ENCODE measurements around the gene KCNJ1. TPM values are rescaled to one million over a fixed set of nuclear protein-coding genes. Genes with fewer than 3 reads are reported as not detected.

The KCNJ1 gene
- total RNA-seq, 3 donors from 2014 or later (not counting 1 experiment from before 2014, with no cell fraction given), result not detected

DNA sequence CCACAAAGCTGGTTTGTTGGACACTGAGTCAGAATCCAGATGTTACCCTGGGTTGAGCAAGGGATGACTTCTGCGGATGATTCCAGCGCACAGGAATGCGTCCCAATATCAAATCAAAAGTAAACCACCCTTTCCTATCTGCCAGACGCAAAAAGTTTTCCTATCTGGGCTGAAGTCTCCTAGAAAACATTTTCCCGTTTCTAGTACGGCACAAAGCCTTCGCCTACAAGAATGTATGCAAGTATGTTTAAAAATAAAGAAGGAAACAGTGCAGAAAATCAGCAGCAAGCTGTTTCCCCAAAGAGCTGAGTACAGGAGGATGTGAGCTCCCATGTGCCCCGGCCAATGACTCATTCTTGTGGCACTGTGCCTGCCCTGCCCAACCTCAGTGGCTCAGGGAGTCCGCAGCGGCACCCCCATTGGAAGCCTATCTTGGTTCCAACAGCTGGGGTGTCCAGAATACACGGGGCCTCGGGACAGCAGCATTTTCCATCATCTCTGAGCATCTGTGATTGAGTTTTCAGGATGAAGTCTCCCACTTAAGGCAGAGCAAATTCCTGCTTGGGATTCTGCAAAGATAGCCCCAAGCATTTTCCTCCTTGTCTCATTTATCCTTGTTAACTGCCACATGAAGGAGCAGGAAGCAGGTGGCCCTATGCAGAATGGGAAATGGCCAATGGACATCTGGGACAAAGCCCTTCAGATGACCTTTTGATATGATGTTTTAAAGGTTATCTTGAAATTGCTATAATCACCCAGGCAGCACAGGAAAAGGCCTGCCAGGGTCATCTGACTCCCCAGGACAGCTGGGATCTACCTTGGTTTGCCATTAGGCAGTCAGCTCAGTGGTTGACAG, 41.5 kb upstream of the KCNJ1 start:
- peaks cover 50 to 70% of the 10 kb centered on the region in 2 donors for H3K27me3 Mint-ChIP-seq (ENCODE audit: low read depth in 2 of 2)
- H3K4me1 Mint-ChIP-seq, result peaks cover 8 to 24% of the 10 kb centered on the region in 2 donors
- no peak overlapping the region for H3K4me3 Mint-ChIP-seq
- H3K9me3 Mint-ChIP-seq, result no peaks in the 10 kb centered on the region
- Histone ChIP-seq H3K4me1 (ENCODE audit: control insufficient read depth, insufficient read depth, low read length) (peaks cover 31% of the 10 kb centered on the region), H3K36me3 (ENCODE audit: control insufficient read depth, insufficient read depth, low read length) (no peaks in the 10 kb centered on the region), H3K9me3 (ENCODE audit: control insufficient read depth, insufficient read depth, low read length) (no peaks in the 10 kb centered on the region), H3K27me3 (ENCODE audit: control insufficient read depth, insufficient read depth, low read length) (peaks cover 31% of the 10 kb centered on the region), H3K27ac (ENCODE audit: low read length) (no peak overlapping the region), H3K4me3 (ENCODE audit: low read length) (no peak overlapping the region)
- 10% methylated on average over 12 of the region's 12 CpGs for WGBS (ENCODE audit: insufficient coverage)
- no peak for DNase-seq
- no peaks in the 10 kb centered on the region for H3K36me3 Mint-ChIP-seq
- peak in 2 of 3 donors; percentile 37 to 48 for ATAC-seq
- TF ChIP-seq, protein P1, sequence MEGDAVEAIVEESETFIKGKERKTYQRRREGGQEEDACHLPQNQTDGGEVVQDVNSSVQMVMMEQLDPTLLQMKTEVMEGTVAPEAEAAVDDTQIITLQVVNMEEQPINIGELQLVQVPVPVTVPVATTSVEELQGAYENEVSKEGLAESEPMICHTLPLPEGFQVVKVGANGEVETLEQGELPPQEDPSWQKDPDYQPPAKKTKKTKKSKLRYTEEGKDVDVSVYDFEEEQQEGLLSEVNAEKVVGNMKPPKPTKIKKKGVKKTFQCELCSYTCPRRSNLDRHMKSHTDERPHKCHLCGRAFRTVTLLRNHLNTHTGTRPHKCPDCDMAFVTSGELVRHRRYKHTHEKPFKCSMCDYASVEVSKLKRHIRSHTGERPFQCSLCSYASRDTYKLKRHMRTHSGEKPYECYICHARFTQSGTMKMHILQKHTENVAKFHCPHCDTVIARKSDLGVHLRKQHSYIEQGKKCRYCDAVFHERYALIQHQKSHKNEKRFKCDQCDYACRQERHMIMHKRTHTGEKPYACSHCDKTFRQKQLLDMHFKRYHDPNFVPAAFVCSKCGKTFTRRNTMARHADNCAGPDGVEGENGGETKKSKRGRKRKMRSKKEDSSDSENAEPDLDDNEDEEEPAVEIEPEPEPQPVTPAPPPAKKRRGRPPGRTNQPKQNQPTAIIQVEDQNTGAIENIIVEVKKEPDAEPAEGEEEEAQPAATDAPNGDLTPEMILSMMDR (IDR thresholded peaks at IDR 0.05), result no peak
- intact Hi-C loops (cut with micrococcal nuclease), result no loop called here
- H3K27ac Mint-ChIP-seq, result no peak overlapping the region

DNA sequence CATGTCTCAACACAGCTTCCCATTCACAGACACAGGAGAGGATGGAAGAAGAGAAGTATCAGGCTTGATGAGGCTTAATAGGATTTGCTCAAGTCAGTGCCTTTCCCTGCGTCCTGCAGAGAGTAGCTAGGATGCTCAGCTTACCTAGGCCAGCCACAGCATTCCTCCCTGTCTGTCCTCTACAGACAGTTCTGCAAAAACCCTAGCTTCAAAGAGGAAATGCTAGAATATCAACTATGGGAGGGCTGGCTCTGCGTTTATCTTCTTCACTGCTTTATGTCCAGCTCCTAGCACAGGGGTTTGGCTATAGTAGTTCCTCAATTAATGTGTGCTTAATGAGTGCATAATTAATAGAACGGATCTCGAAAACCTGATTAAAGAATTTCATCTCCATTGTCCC, 40.5 kb upstream of the KCNJ1 start:
- Mint-ChIP-seq H3K27me3 (ENCODE audit: low read depth in 2 of 2) (peaks cover 47 to 68% of the 10 kb centered on the region in 2 donors), H3K4me3 (no peak overlapping the region), H3K9me3 (no peaks in the 10 kb centered on the region), H3K27ac (no peak overlapping the region), H3K36me3 (no peaks in the 10 kb centered on the region), H3K4me1 (peaks cover 8 to 27% of the 10 kb centered on the region in 2 donors)
- Histone ChIP-seq H3K27me3 (ENCODE audit: control insufficient read depth, insufficient read depth, low read length) (peaks cover 31% of the 10 kb centered on the region), H3K27ac (ENCODE audit: low read length) (no peak overlapping the region), H3K9me3 (ENCODE audit: control insufficient read depth, insufficient read depth, low read length) (no peaks in the 10 kb centered on the region), H3K36me3 (ENCODE audit: control insufficient read depth, insufficient read depth, low read length) (no peaks in the 10 kb centered on the region), H3K4me3 (ENCODE audit: low read length) (no peak overlapping the region), H3K4me1 (ENCODE audit: control insufficient read depth, insufficient read depth, low read length) (peaks cover 31% of the 10 kb centered on the region)
- 88% methylated on average over 4 of the region's 4 CpGs for WGBS (ENCODE audit: insufficient coverage)
- TF ChIP-seq, protein P1 (IDR thresholded peaks at IDR 0.05), result no peak
- DNase-seq (no peak), ATAC-seq (no peak)
- intact Hi-C loops (cut with micrococcal nuclease), result no loop called here

DNA sequence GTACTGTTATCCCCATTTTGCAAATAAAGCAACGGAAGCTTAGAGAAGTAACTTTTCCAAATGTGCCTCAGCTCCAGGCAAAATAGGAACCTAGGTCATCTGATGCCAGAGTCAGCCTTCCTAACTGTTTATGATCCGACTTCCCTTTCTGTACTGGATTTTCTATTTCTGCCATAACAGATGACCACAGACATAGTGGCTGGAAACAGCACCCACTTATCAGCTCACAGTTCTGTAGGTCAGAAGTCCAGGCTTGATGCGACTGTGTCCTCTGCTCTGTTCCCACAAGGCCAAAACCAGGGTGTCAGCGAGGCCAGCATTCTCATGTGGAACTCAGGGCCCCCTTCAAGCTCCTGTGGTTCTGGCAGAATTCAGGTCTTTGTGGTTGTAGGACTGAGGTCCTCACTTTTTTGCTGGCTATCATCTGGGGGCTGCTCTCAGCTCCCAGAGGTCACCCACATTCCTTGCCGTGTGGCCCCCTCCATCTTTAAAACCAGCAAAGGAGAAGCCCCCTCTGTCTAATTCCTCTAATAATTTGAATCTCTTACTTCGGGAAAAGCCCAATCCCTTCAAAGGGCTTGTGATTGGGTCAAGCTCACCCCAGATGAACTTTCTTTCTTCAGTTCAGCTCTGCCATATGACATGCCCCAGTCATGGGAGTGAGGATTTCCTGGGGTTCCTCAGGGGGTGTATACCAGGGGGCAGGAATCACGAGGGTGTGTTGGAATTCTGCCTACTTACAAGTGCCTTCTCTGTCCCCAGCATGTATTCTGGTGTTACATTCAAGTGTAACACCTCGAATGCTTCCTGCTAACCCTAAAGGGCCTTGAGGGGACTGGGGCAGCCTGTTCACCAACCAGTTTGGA, 39.3 kb upstream of the KCNJ1 start:
- no peak for DNase-seq
- peaks cover 31% of the 10 kb centered on the region for H3K4me1 ChIP-seq (ENCODE audit: control insufficient read depth, insufficient read depth, low read length)
- H3K27me3 Mint-ChIP-seq (ENCODE audit: low read depth in 2 of 2), result peaks cover 54 to 79% of the 10 kb centered on the region in 2 donors
- H3K4me3 ChIP-seq (ENCODE audit: low read length), result peak overlapping the region; percentile 38
- peak overlapping the region; percentile 85 for H3K4me3 Mint-ChIP-seq
- no peak overlapping the region for H3K27ac ChIP-seq (ENCODE audit: low read length)
- no peaks in the 10 kb centered on the region for H3K9me3 Mint-ChIP-seq
- H3K27me3 ChIP-seq (ENCODE audit: control insufficient read depth, insufficient read depth, low read length), result peaks cover 31% of the 10 kb centered on the region
- H3K27ac Mint-ChIP-seq, result no peak overlapping the region
- no peaks in the 10 kb centered on the region for H3K36me3 ChIP-seq (ENCODE audit: control insufficient read depth, insufficient read depth, low read length)
- intact Hi-C loops (cut with micrococcal nuclease), result no loop called here
- TF ChIP-seq, protein P1 (IDR thresholded peaks at IDR 0.05), result no peak
- ATAC-seq, result no peak
- WGBS (ENCODE audit: insufficient coverage), result 70% methylated on average over 8 of the region's 8 CpGs
- peaks cover 8 to 27% of the 10 kb centered on the region in 2 donors for H3K4me1 Mint-ChIP-seq
- no peaks in the 10 kb centered on the region for H3K36me3 Mint-ChIP-seq
- H3K9me3 ChIP-seq (ENCODE audit: control insufficient read depth, insufficient read depth, low read length), result no peaks in the 10 kb centered on the region

All from natural killer cell (primary cell).